Heart right ventricle (tissue), 16 donors: ENCODE data around the gene RTL5. TPM values are rescaled to one million over a fixed set of nuclear protein-coding genes. Genes with fewer than 3 reads are reported as not detected.

ENCODE experiments used
- ATAC-seq, 8 donors: fragments of 200-7000 bp; cut with Tn5 transposase; one replicate each; pipeline ENCODE4 v1.9.1; 2020; ENCODE audit warnings: mild to moderate bottlenecking in 8 of 8, moderate library complexity in 8 of 8, moderate number of reproducible peaks in 1 of 8
- DNase-seq, 2 donors: peaks; one replicate each; pipeline ENCODE4 v3.0.0-alpha.2; 2020
- H3K27ac ChIP-seq, 10 donors: fragments of 200-600 bp; sonication (generic) in 2 of 10; one replicate each; pipeline versions ENCODE4 v1.5.0 to v1.8.0; 2020 to 2022; ENCODE audit warnings: mild to moderate bottlenecking in 3 of 10
- H3K27me3 ChIP-seq, 7 donors: fragments of 200-600 bp; one replicate each; pipeline ENCODE4 v1.8.0; 2021 to 2022; ENCODE audit warnings: mild to moderate bottlenecking in 2 of 7
- H3K36me3 ChIP-seq, 9 donors: fragments of 200-600 bp; sonication (generic) in 1 of 9; one replicate each; pipeline versions ENCODE4 v1.5.0 to v1.8.0; 2020 to 2022; ENCODE audit warnings: mild to moderate bottlenecking in 2 of 9
- H3K4me1 ChIP-seq, 9 donors: fragments of 200-600 bp; sonication (generic) in 1 of 9; one replicate each; pipeline versions ENCODE4 v1.5.0 to v1.8.0; 2020 to 2022; ENCODE audit warnings: mild to moderate bottlenecking in 4 of 9
- H3K4me3 ChIP-seq, 10 donors: fragments of 200-600 bp; sonication (generic) in 2 of 10; one replicate each; pipeline versions ENCODE4 v1.5.0 to v1.8.0; 2020 to 2022; ENCODE audit warnings: mild to moderate bottlenecking in 7 of 10, moderate library complexity in 2 of 10
- H3K9me3 ChIP-seq, 11 donors: fragments of 200-600 bp in 10 of 11; sonication (generic) in 2 of 11; one replicate each; pipeline versions ENCODE4 v1.5.0 to v1.8.0; 2013 to 2022; ENCODE audit warnings: mild to moderate bottlenecking in 2 of 11, control low read depth in 1 of 11, moderate library complexity in 1 of 11
- CTCF ChIP-seq, 9 donors: fragments of 200-600 bp; sonication (generic) in 2 of 9; IDR thresholded peaks; one replicate each; pipeline versions ENCODE4 v1.5.0 to v1.8.0; 2021 to 2022; ENCODE audit warnings: antibody characterized with exemption in 9 of 9, mild to moderate bottlenecking in 5 of 9, moderate library complexity in 1 of 9
- whole genome bisulfite sequencing, 2 donors: extraction: QIAGEN DNeasy Blood & Tissue Kit; methylation state at CpG; one replicate each; pipeline ENCODE4 v1.1.7; 2013; ENCODE audit warnings: inconsistent platforms in 1 of 2; 5-methylcytosine and 5-hydroxymethylcytosine counted together
- intact Hi-C, 10 donors: fragments of 100-400 bp; cut with DNase I; formaldehyde crosslinking; loops; one replicate each; pipeline versions ENCODE4 v1.11.1 to v1.14.2; 2022
- polyA plus RNA-seq, 2 donors: library from polyadenylated mRNA; stranded (reverse); fragments of 200-250 nt; gene quantifications; one replicate each; pipeline ENCODE4 v1.2.3, GENCODE V29; 2013
- total RNA-seq, 10 donors: library from RNA; stranded (reverse); fragmentation: NEBNext Ultra II Directional in 3 of 10; extraction: Animal tissue kit (Norgen Biotek cat#: 25700) in 3 of 10; gene quantifications; one replicate each; pipeline versions ENCODE4 v1.2.1 to v1.2.4, GENCODE V29; 2021 to 2023
- donor health status: Arrhythmogenic right ventricular cardiomyopathy.
- donor health status: ischemic (EF 13 %, LVEDD 7.1; RV severe dilation, severe dysfunction).
- donor health status: healthy with polysubstance abuse.
- donor health status: DM: no; HTN: yes; CAD: no.
- donor health status: DM: no; HTN: no; CAD: no.
- donor health status: ischemic (EF 25% LVEDD 6.9; RV normal size, moderate dysfunction).
- donor health status: ischemic (EF 25% LVEDD 5.7; RV mildly dilated, moderate dysfunction).
- donor health status: healthy.
- donor health status: DM: yes; HTN: yes; CAD: no.
- donor health status: Ischemic cardiomyopathy.
- donor health status: ischemic (EF 35%, LVEDD 5.7; RV mildly dilated, moderate dysfunction).
- donor health status: nonischemic (EF 11% LVEDD 7.7; RV severe dilation, severe dysfunction).
- donor health status: DM: yes; HTN: yes; CAD: no.
- donor health status: PGD.
- donor health status: ischemic (EF 29% LVEDD 5.4; RV normal size, mild dysfunction).
- donor health status: nonischemic (EF 23%, LVEDD 6.1; RV moderate dilation, normal function).

Gene RTL5
- total and polyA plus RNA-seq, 12 donors: 1.1 to 5.4 (median 2.6) TPM

- TF ChIP-seq CTCF (IDR thresholded peaks at IDR 0.05): no peak
- Histone ChIP-seq H3K4me3 (no peak overlapping the region), H3K36me3 (peaks cover 0 to 38% (median 0%) of the 10 kb centered on the region in 9 donors), H3K9me3 (no peaks in the 10 kb centered on the region), H3K4me1 (no peaks in the 10 kb centered on the region), H3K27me3 (peaks cover 0 to 50% (median 0%) of the 10 kb centered on the region in 7 donors), H3K27ac (no peak overlapping the region)
- 82 to 83% methylated on average over 9 of the region's 9 CpGs for WGBS, 2 donors
- DNase-seq: no peak
- no peak for ATAC-seq
- intact Hi-C loops: no loop called here
Measured at GRCh38 chrX:72137846-72138495, 6.3 kb upstream of the RTL5 start.

- Histone ChIP-seq H3K27me3 (peaks cover 0 to 53% (median 0%) of the 10 kb centered on the region in 7 donors), H3K27ac (no peak overlapping the region), H3K4me3 (no peak overlapping the region), H3K4me1 (peaks cover 0 to 18% (median 7%) of the 10 kb centered on the region in 9 donors), H3K36me3 (peaks cover 0 to 17% (median 0%) of the 10 kb centered on the region in 9 donors), H3K9me3 (no peaks in the 10 kb centered on the region)
- intact Hi-C loops: loop anchor here in 1 of 10 donors (5.0 kb wide), 1 partner anchor 48 kb away; the partner anchor contains the start of gene PIN4
- ATAC-seq: no peak
- WGBS, 2 donors: 93 to 97% methylated on average over 10 to 11 of the region's 11 CpGs
- TF ChIP-seq CTCF (IDR thresholded peaks at IDR 0.05): no peak
- DNase-seq: no peak
Measured at GRCh38 chrX:72133851-72134546, 2.3 kb upstream of the RTL5 start.

GRCh38 chrX:72132456-72132855 is 741 bp upstream of the RTL5 start:
- WGBS, 2 donors: 79 to 89% methylated on average over 3 of the region's 3 CpGs
- TF ChIP-seq CTCF (IDR thresholded peaks at IDR 0.05): no peak
- peak overlapping the region in 6 of 10 donors; percentile 54 to 64 (median 56) for H3K4me3 ChIP-seq
- H3K4me1 ChIP-seq: peaks cover 0 to 24% (median 7%) of the 10 kb centered on the region in 9 donors
- DNase-seq (no peak), ATAC-seq (no peak)
- H3K36me3 ChIP-seq: peaks cover 0 to 7% (median 0%) of the 10 kb centered on the region in 9 donors
- H3K27ac ChIP-seq: peak overlapping the region in 2 of 10 donors; percentile 61 to 65
- H3K27me3 ChIP-seq: peaks cover 0 to 52% (median 0%) of the 10 kb centered on the region in 7 donors
- intact Hi-C loops: loop anchor here in 1 of 10 donors (5.0 kb wide), 1 partner anchor 50 kb away; the partner anchor contains the start of gene PIN4
- no peaks in the 10 kb centered on the region for H3K9me3 ChIP-seq

- Histone ChIP-seq H3K27me3 (peaks cover 0 to 55% (median 0%) of the 10 kb centered on the region in 7 donors), H3K4me3 (peak overlapping the region in 9 of 10 donors; percentile 36 to 64 (median 54)), H3K27ac (peak overlapping the region in 7 of 10 donors; percentile 54 to 70 (median 62)), H3K9me3 (no peaks in the 10 kb centered on the region), H3K36me3 (peaks cover 0 to 7% (median 0%) of the 10 kb centered on the region in 9 donors), H3K4me1 (peaks cover 4 to 40% (median 17%) of the 10 kb centered on the region in 9 donors)
- 25 to 40% methylated on average over 24 to 30 of the region's 30 CpGs for WGBS, 2 donors
- peak in 1 of 2 donors; percentile 19 for DNase-seq
- ATAC-seq: no peak
- intact Hi-C loops: loop anchor here in 2 of 10 donors (1.0 to 5.0 kb wide), 2 partner anchors 51 to 113 kb away; partner anchors contain the start of gene PIN4 (in 1 of the 2)
- no peak for TF ChIP-seq CTCF (IDR thresholded peaks at IDR 0.05)
Measured at GRCh38 chrX:72130762-72131250, 909 bp downstream of the RTL5 start.
